ENCODE results near the gene ARID1B. TPM values are rescaled to one million over a fixed set of nuclear protein-coding genes. Genes with fewer than 3 reads are reported as not detected.

The ARID1B gene
- total and polyA plus RNA-seq, 10 donors, result 17.7 to 223 (median 141) TPM

DNA sequence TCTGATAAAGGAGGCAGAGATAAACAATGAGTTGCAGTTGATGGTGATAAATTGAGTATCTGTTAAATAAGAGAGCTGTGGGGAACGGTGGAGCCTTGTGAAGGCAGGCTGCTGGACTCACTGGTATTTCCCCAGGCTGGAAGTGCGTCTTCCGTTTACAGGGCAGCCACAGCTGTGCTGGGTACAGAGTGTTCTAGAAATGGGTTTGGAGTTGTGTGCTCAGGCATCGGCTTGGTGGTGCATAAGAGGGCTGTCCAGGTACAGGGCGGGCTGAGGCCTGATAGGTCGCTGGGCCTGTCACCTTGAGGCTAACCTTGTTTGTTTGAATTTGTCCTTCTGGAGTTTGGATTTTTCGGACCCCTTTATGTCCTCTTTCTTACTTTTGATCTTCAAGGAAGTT, 39.3 kb downstream of the ARID1B start:
- peak overlapping the region in 4 of 8 donors; percentile 32 to 59 (median 52) for H3K27ac ChIP-seq
- no peaks in the 10 kb centered on the region for H3K9me3 ChIP-seq
- TF ChIP-seq, protein P1, sequence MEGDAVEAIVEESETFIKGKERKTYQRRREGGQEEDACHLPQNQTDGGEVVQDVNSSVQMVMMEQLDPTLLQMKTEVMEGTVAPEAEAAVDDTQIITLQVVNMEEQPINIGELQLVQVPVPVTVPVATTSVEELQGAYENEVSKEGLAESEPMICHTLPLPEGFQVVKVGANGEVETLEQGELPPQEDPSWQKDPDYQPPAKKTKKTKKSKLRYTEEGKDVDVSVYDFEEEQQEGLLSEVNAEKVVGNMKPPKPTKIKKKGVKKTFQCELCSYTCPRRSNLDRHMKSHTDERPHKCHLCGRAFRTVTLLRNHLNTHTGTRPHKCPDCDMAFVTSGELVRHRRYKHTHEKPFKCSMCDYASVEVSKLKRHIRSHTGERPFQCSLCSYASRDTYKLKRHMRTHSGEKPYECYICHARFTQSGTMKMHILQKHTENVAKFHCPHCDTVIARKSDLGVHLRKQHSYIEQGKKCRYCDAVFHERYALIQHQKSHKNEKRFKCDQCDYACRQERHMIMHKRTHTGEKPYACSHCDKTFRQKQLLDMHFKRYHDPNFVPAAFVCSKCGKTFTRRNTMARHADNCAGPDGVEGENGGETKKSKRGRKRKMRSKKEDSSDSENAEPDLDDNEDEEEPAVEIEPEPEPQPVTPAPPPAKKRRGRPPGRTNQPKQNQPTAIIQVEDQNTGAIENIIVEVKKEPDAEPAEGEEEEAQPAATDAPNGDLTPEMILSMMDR (IDR thresholded peaks at IDR 0.05 in 8 of 11, conservative IDR thresholded peaks at IDR 0.05 in 3 of 11), result no peak
- TF ChIP-seq POLR2A (IDR thresholded peaks at IDR 0.05), result no peak
- peak; percentile 41 to 87 (median 68) for TF ChIP-seq POLR2AphosphoS5 (IDR thresholded peaks at IDR 0.05)
- intact Hi-C loops (cut with DNase I; ENCODE audit: low total_unique reads), result no loop called here
- peaks cover 0 to 4% (median 0%) of the 10 kb centered on the region in 6 donors for H3K36me3 ChIP-seq
- 59 to 75% (median 63%) methylated on average over 7 of the region's 7 CpGs for WGBS, 5 donors
- DNase-seq, result no peak
- no peaks in the 10 kb centered on the region for H3K27me3 ChIP-seq (replicated peaks in 1 of 7)
- H3K4me3 ChIP-seq, result no peak overlapping the region
- peaks cover 27 to 96% (median 79%) of the 10 kb centered on the region in 6 donors for H3K4me1 ChIP-seq

DNA sequence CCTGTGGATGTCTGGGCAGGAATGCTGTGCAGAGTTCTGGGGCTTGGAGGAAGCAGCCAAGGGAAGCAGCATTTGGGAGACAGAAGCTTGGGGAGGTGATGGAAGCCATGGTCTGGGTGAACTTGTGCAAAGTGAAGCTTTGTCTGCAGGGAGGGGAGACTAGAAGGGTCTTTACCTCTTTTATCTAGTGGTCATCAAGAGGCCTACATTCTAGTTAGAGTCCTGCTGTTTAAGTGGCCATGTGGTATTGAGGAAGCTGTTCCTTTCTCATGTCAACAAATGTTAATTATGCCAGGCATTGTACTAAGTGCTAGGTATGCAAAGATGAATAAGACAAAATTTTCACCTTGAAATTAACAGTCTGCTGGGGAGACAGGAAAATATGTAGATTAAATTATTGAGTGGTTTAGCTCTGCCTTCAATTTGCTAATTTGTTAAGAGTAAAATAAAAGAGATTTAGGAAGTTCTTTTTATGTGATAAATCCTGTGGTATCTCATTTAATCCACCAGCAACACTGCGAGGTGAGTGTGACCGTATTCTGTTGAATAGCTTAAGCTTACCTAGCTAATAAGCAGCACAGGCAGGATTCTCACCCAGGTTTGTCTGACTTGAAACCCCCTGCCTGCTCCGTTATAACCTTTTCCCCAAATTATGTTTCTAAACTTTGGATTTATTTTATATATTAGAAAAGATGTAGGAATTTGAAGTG, 43.1 kb downstream of the ARID1B start:
- Histone ChIP-seq H3K9me3 (no peaks in the 10 kb centered on the region), H3K36me3 (peaks cover 0 to 3% (median 0%) of the 10 kb centered on the region in 6 donors), H3K4me3 (no peak overlapping the region), H3K4me1 (peaks cover 41 to 100% (median 82%) of the 10 kb centered on the region in 6 donors), H3K27me3 (replicated peaks in 1 of 7) (no peaks in the 10 kb centered on the region), H3K27ac (peak overlapping the region in 1 of 8 donors; percentile 2)
- DNase-seq, result no peak
- intact Hi-C loops (cut with DNase I; ENCODE audit: low total_unique reads), result no loop called here
- 88 to 95% (median 90%) methylated on average over 3 of the region's 3 CpGs for WGBS, 5 donors
- TF ChIP-seq, protein P1 (IDR thresholded peaks at IDR 0.05 in 8 of 11, conservative IDR thresholded peaks at IDR 0.05 in 3 of 11), result no peak
- no peak for TF ChIP-seq POLR2A (IDR thresholded peaks at IDR 0.05)
- TF ChIP-seq POLR2AphosphoS5 (IDR thresholded peaks at IDR 0.05), result no peak

DNA sequence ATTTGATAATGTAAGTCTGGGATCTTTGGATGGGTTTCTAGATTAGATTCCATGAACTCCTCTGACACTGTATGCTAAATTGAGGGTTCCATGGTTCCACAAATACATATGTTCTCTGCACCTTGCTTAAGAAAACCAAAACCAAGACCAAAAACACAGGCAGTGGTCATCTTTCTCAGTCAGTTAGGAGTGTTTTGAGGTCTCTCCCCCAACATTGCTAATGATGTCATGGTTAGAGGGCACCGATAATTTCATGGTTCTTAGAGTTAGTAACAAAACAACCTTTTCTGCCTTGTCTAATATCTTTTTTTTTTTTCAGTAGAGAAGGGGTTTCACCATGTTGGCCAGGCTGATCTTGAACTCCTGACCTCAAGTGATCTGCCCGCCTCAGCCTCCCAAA, 44.5 kb downstream of the ARID1B start:
- Histone ChIP-seq H3K4me3 (no peak overlapping the region), H3K36me3 (peaks cover 0 to 3% (median 0%) of the 10 kb centered on the region in 6 donors), H3K9me3 (no peaks in the 10 kb centered on the region), H3K4me1 (peaks cover 38 to 100% (median 83%) of the 10 kb centered on the region in 6 donors), H3K27me3 (replicated peaks in 1 of 7) (no peaks in the 10 kb centered on the region), H3K27ac (peak overlapping the region in 1 of 8 donors; percentile 13)
- intact Hi-C loops (cut with DNase I; ENCODE audit: low total_unique reads), result no loop called here
- 84 to 93% (median 87%) methylated on average over 2 of the region's 2 CpGs for WGBS, 5 donors
- TF ChIP-seq, protein P1 (IDR thresholded peaks at IDR 0.05 in 8 of 11, conservative IDR thresholded peaks at IDR 0.05 in 3 of 11), result no peak
- TF ChIP-seq POLR2A (IDR thresholded peaks at IDR 0.05) (no peak), POLR2AphosphoS5 (IDR thresholded peaks at IDR 0.05) (no peak)
- DNase-seq, result no peak

DNA sequence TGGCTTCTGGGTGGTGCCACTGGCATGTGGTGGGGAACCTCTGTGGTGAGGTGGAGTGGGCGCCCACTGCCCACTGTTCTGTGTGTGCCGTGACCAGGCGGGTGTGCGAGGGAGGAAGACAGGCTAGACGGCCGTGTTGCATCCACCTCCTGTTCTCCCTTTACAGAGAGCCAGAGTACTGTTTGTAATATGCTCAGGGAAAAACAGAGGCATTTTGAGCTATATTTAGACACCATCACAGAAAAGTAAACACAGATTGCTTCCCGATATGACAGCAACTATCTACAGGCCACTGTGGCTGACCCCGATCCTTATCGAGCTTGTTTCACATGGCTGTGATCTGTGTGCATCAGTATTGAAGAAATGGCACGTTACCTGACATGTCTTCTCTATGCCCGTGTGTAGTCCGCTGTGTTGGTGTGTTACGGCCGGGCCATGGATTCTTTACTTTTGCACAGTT, 45.6 kb downstream of the ARID1B start:
- WGBS, 5 donors, result 71 to 82% (median 81%) methylated on average over 14 of the region's 14 CpGs
- no peak for DNase-seq

More for the DNA sequence above, 45.6 kb downstream of the ARID1B start:
- intact Hi-C loops (cut with DNase I; ENCODE audit: low total_unique reads), result no loop called here
- Histone ChIP-seq H3K27me3 (replicated peaks in 1 of 7) (no peaks in the 10 kb centered on the region), H3K36me3 (peaks cover 0 to 3% (median 0%) of the 10 kb centered on the region in 6 donors), H3K4me3 (no peak overlapping the region), H3K4me1 (peaks cover 30 to 100% (median 82%) of the 10 kb centered on the region in 6 donors), H3K27ac (no peak overlapping the region), H3K9me3 (no peaks in the 10 kb centered on the region)
- no peak for TF ChIP-seq POLR2A (IDR thresholded peaks at IDR 0.05)
